Measurements from ENCODE around the gene OSBPL3. TPM values are rescaled to one million over a fixed set of nuclear protein-coding genes. Genes with fewer than 3 reads are reported as not detected.

The OSBPL3 gene
- total and polyA plus RNA-seq, 2 donors (not counting 3 experiments of a cell fraction or from before 2014, with no cell fraction given): 7.5 to 27.1 TPM

- Histone ChIP-seq H3K4me1 (ENCODE audit: control insufficient read depth, extremely low read depth, insufficient read depth, low read length) (peaks cover 22% of the 10 kb centered on the region), H3K4me2 (ENCODE audit: insufficient read depth, low read length) (no peak overlapping the region), H3K27me3 (ENCODE audit: control insufficient read depth in 2 of 2, insufficient read depth in 2 of 2, low read length in 2 of 2) (no peaks in the 10 kb centered on the region), H2AFZ (ENCODE audit: low read depth, low read length) (no peak overlapping the region), H3K27ac (ENCODE audit: insufficient read depth, low read depth, low read length) (no peak overlapping the region), H3K9ac (replicated peaks; ENCODE audit: extremely low read depth, insufficient read depth, low read length) (no peak overlapping the region), H3K4me3 (replicated peaks in 1 of 3; ENCODE audit: insufficient read depth in 1 of 3, low read depth in 1 of 3, low read length in 3 of 3) (no peak overlapping the region), H3K79me2 (ENCODE audit: control insufficient read depth, insufficient read depth, low read length) (peaks cover 79% of the 10 kb centered on the region), H3K36me3 (ENCODE audit: control insufficient read depth in 2 of 2, extremely low read depth in 1 of 2, insufficient read depth in 2 of 2, low read length in 2 of 2) (no peaks in the 10 kb centered on the region), H3K9me3 (replicated peaks; ENCODE audit: control insufficient read depth, insufficient read depth, low read length) (no peaks in the 10 kb centered on the region), H4K20me1 (replicated peaks; ENCODE audit: control insufficient read depth, extremely low read depth, insufficient read depth, low read length) (no peaks in the 10 kb centered on the region), H3K9me1 (replicated peaks; ENCODE audit: control insufficient read depth, extremely low read depth, insufficient read depth, low read length) (no peaks in the 10 kb centered on the region)
- FAIRE-seq (no peak), DNase-seq (ENCODE audit: low read depth, low spot score) (no peak)
- POLR2A ChIA-PET: no interaction called here
- intact Hi-C loops (cut with micrococcal nuclease) (no loop called here), dilution Hi-C loops (cut with MboI; ENCODE audit: extremely low pct_ligation_motif_present, low sequenced_read_pairs) (no loop called here)
- BruUV-seq (replicated peaks): no TSS peak
- TF ChIP-seq, protein P1, sequence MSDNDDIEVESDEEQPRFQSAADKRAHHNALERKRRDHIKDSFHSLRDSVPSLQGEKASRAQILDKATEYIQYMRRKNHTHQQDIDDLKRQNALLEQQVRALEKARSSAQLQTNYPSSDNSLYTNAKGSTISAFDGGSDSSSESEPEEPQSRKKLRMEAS (IDR thresholded peaks at IDR 0.05; ENCODE audit: insufficient read depth, insufficient read length): no peak
- TF ChIP-seq CTCF (IDR thresholded peaks at IDR 0.05; ENCODE audit: extremely low read depth in 1 of 2, insufficient read depth in 1 of 2, low read depth in 1 of 2, low read length in 2 of 2): no peak
- TF ChIP-seq EZH2 (IDR thresholded peaks at IDR 0.05; ENCODE audit: borderline replicate concordance, low read depth, low read length, severe bottlenecking): no peak
- TF ChIP-seq JUN (IDR thresholded peaks at IDR 0.05; ENCODE audit: borderline replicate concordance, insufficient read depth, insufficient read length, low read depth): no peak
- no peak for TF ChIP-seq FOS (IDR thresholded peaks at IDR 0.05; ENCODE audit: borderline replicate concordance, insufficient read depth, low read length)
- no peak for TF ChIP-seq POLR2A (IDR thresholded peaks at IDR 0.05; ENCODE audit: low read depth, low read length)
- TF ChIP-seq MYC (IDR thresholded peaks at IDR 0.05; ENCODE audit: low read depth, low read length): no peak
- CTCF ChIA-PET: no interaction called here
Observed at GRCh38 chr7:24975644-24976260, 4.2 kb downstream of the OSBPL3 start.

Measured in endothelial cell of umbilical vein (primary cell).